T-helper 9 cell (primary cell): ENCODE results near the gene PNPLA5.

Experiments
- DNase-seq: peaks from one replicate; pipeline ENCODE4 v3.0.0-alpha.2; 2020

The PNPLA5 gene

DNA sequence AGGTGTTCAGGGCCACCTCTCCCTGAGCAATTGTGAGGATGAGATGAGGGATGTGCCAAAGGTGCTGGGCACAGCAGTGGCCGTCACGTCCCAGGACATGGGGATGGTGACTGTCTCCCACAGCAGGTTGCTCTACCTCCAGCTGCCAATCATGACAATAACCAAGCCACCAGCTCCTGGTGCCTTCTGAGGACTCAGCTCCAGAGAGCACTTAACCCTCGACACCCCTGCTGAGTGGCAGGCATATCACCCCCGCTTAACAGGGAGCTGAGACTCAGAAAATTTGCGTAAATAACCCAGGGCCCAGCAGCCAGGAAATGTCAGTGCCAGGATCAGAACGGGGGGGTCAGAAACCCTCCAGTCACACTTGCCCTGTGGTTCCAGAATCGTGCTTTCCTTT, 8.4 kb upstream of the PNPLA5 start:
- DNase-seq, result no peak

DNA sequence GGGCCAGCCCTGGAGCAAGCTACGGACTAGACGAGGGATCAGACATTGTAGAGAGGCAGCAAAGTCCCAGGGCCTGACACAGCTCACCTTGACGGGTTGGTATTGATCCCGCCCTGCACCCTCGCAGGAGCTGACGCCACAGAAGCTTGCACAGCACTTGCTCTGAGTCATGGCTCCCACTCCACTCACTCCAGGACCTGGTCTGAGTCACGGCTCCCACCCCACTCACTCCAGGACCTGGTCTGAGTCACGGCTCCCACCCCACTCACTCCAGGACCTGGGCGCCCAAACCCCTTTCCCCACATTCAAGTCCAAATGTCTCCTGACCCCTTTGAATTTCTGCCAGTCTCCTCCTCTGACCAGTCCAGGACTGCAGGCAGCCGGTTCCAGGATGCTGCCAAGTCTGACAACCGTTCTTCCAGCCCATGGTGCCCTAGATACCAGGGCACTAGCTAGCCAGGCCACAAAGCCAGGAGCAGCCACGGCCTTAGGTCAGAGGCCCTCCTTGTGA, 6.0 kb upstream of the PNPLA5 start:
- no peak for DNase-seq

DNA sequence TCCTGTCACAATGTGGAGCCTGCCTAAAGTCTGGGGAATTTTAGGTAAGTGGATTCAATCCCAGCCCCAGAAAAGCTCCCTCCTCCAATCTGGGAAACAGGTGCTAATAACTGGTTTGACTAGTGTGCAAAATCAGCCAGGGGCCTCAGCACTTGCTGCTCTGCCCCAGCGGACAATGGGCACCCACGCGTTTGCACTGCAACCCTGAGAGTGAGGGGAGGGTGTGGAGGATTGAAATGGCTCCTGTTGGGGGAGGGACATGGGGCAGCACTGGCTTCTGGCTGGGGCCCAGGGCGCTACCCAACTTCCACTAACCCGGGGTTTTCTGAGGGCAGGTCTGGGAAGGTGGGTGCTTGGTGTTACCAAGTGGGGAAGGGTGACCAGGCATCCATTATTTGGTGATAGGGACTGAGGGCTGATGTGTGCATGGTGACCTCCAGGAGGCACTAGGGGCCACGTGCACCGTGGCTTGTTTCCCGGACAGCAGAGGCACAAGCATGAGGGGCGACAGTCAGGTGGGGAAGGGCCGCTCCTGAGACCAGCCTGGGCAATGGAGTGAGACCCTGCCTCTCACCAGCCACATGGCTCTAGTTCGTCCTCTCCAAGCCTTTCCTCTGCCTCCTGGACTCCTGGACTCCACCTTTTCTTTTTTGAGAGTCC, 4.3 kb upstream of the PNPLA5 start:
- DNase-seq, result no peak

DNA sequence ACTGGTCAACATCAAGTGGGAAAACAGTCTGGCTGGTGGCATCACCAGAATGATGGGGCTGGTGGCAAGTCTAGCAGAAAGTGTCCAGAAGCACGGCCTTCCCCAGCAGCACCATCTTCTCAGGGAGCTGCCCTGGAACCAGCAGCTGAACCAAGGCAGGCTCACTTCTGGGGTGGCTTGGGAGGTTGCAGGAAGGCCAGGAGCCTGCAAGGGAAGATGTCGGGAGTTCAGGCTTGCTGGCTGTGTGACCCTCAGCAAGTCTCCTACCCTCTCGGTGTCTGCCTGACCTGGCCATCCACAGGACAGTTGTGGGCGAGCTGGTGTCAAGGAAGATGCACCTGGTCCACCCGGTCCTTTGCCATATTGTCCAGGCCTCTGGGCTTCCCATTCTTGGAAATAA, 2.3 kb upstream of the PNPLA5 start:
- no peak for DNase-seq

DNA sequence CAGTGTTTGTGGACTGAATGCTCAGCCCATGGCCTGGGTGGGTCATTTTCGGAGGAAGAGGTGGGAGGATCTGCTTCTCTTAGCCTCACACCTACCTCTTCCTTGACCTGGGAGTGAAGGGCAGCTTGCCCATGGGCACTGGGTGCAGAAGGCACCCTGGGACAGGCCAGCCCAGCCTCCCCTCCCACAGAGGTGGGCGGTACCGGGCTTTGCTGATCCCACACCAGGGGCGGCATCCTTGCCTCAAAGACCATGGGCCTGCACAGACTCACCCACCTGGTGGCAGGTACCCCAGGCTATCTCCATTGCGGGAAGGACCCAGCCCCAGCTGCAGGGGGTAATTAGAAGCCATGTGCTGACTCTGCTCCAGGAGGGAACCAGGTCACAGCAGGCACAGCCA, 1.5 kb upstream of the PNPLA5 start:
- DNase-seq, result no peak

DNA sequence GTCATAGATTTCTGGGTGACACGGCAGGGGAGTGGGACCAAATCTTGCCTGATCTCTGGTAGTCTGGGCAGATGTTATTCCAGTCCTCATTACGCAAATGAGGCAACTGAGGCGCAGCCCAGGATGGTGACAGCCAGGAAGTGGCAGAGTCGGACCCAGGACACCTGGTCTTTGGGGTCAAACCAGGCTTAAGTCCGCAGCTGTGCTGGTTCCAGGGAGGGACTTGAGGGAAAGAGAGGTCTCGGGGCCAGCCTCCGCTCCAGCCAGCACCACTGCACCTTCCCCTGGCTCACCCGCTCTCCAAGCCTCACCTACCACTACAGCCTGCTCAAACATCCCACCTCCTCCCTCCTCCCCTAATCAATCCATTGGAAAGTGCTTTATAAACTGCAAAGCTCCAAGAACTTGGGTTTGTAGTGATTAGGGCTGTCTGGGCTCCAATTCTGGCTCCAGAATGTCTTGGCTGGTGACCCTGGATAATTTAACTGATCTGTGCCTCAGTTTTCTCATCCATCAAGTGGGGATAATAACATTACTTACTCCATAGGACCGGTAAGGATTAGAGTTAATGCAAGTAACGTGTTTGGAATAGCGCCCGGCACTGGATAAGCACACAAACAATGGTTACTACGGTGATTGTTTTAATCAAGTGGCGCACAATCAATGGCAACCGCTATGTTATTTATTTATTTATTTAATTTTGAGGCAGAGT, 526 bp upstream of the PNPLA5 start:
- DNase-seq, result no peak

DNA sequence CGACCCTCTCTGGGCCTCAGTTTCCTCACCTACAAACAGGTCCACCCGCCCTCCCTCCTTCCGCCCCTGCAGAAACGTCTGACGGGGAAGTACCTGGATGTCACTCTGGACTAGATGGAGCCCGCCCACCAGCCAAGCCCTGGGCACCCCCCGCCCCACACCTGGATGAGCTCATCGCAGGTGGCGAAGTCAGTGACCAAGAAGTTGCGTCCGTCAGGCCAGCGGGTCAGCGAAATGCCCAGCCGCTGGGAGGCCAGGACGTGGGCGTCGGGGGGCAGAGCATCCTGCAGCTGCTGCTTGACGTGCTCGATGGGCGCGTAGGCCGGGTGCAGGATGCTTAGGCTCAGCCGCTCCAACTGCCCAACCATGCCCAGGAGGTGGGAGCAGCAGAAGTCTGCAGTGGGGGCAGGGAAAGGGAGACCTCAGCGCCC, 897 bp downstream of the PNPLA5 start:
- DNase-seq, result no peak

DNA sequence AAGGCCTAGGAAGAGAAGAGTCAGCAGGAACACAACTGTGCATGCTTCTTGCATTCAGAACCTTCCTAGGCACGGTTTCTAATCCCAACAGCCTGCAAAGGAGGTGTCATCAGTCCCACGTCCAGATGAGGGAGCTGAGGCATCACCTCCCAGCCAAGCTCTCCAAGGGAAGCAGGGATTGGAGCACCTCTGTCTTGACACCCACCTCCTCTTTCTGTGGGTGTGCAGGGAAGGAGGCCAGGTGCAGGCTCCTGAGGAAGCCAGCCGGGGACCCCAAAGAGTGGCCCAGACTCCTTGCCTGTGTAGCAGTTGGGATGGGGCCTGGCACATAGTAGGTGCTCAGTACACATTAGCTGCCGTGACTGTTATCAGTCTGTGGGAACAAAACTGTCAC, 2.0 kb downstream of the PNPLA5 start:
- DNase-seq, result no peak

DNA sequence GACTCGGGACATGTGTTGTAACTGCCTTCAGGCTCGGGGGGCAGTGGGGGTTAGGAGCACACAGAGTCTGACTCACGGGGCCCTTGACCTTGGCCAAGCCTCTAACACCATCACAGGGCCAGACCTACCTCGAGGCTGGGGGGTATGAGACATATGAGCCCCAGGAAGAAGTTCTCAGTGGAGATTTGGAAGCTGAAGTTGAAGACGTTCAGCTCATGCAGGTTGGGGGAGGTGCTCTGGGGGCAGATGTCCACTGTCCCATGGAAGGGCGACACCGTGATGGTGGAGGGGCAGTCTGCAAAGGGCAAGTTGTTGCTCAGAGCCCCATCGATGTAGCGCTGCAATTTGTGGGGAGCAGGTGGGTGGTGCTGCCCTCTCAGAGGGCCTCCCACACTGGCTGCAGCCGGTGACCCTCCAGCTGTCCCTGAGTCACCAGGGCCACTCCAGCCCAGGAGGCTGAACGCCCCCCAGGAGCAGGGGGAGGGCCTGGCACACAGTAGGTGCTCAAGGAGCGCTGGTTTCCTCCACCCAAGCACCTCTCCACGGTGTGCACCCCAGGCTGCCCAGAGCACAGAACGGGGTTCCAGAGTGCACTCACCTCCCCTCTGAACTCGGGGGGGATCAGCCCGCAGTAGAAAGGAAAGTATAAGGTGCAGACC, 2.5 kb downstream of the PNPLA5 start:
- no peak for DNase-seq

DNA sequence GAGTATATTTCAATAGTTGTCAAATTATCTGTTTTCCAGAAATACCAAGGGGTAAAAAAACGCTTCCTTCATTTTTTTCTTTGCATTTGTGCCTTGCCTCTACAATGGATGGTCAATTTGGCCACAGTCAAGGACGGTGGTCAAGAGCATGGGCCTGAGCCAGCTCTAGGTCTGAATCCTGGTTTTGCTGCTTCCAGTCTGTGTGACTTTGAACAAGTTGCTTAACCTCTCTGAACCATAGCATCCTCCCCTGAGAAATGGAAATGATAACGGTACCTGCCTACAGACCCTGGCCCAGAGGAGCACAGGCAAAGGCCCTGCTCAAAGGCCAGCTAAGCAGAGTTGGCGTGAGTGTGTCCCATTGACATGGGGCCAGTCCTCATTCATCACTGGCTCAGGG, 3.1 kb downstream of the PNPLA5 start:
- no peak for DNase-seq

DNA sequence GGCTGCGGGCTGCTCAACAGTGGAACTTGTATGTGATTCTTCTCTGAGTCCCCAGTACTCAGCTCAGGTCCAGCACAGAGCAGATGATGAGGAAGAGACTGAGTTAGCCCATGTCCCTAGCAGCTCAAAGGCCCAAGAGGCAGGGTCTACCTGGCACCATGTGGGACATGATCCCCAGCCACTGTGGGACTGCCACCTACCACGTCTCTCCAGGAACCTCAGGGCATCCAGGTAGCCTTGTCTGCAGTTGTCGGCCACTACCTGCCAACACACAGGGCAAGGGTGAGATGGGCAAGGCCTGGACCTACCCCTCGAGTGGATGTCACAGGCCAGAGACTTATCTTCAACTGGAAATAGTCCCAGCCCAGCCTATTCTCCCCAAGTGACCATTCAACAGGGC, 4.4 kb downstream of the PNPLA5 start:
- DNase-seq, result no peak

DNA sequence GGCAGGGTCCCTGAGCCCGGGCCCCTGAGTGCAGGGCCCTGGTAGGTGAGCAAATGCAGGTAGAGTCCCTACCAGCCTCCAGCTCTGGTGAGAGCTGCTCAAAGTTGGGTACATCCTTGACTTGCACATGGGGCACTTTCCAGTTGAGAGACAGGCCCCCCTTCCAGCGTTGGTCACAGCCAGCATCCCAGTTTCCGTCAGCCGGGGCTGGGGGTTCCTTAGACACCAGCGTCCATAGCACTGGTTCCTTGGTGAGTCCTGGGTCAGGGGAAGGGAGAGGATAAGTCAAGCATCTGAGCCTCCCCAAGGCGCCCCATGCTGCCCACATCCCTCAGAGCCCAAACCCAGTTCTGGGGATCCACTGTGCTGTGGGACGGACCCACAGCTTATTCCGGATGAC, 5.6 kb downstream of the PNPLA5 start:
- no peak for DNase-seq

DNA sequence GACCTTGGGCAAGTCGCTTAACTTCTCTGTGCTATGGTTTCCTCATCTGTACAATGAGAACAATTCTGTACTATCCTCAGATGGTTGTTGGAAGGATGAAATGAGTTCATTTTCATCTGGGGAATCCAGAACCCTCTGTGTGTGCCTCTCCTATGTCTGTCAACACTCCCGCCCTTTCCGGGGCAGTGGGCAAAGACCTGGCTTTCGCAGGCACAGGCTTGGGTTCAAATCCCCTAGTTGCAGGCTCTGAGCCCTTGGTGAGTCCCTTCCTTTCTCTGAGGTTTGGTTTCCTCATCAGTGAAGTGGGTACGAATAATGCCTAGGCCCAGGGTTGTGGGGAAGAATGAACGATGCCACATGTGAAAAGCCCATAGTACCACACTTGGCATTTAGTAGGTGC, 6.0 kb downstream of the PNPLA5 start:
- DNase-seq, result no peak

DNA sequence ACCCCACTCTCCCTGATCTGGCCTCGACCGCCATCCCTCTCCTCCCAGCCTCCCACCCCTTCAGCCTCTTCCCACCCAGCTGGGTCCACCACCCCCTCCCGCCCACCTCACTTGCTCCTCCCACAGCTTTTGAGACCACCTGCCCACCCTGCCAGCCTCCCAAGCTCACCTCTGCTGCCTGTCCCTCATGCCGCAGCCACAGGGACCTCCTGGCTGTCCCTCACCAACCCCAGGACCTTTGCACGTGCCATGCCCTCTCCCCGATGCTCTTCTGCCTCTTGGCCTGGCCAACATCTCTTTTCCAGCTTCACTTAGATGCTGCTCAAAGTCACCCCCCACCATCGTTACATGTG, 6.5 kb downstream of the PNPLA5 start:
- no peak for DNase-seq

DNA sequence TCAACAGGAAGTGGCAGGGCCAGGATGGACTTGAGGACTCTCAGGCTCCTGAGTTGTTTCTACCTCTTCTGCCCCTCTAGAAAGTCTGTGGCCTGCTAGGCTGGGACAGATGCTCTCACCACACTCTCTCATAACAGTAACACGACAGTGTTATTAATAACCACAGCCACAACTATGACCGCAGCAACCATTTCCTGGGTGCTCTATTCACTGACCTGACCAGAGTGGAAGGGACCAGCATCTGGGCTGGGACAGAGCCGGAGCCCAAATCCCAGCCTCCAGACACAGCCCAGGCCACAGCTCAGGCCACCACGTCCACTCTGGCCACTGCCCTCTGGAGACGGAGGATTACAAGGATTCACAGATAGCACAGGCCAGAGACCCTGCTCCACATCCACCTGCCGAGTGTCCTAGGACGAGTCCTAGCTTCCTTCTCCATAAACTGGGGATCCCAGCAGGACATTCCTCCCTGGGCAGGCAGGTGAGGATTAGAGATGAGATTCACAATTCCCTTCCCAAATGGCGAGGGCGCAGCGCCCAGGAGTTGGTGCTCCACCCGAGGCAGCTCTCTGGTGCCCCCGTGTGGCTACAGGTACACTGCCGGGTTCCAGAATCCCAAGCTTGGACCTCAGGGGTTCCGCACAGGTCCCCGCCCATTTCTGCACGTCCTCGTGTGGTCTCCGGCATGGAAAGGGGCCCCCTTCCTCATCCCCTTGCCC, 7.1 kb downstream of the PNPLA5 start:
- DNase-seq, result peak; percentile 29

DNA sequence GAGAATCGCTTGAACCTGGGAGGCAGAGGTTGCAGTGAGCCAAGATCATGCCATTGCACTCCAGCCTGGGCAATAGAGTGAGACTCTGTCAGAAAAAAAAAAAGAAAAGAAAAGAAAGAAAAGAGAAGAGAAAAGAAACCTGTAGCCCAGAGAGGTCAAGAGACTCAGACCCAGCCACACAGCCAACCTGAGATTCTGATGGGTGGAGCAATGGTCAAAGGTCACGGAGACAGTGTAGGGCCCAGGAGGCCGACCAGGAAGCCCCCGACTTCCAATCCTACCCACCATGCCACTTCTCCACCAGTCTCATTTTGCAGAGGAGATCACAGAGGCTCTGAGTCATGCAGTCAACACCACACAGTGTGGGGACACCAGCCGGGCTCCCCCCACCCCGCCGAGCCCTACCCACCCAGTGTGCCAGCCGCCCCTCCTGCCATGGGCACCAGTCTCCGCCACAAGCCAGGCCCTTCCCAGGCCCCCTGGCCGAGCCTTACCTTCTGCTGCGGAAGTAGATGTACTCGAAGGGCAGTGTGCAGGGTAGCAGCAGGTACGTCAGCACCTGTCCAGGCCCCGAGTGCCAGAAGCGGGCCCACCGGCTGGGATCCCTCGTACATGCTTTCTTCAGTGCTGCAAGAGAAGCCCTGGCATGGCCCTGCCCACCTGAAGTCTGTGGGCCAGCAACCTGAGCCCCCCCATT, 7.9 kb downstream of the PNPLA5 start:
- no peak for DNase-seq

DNA sequence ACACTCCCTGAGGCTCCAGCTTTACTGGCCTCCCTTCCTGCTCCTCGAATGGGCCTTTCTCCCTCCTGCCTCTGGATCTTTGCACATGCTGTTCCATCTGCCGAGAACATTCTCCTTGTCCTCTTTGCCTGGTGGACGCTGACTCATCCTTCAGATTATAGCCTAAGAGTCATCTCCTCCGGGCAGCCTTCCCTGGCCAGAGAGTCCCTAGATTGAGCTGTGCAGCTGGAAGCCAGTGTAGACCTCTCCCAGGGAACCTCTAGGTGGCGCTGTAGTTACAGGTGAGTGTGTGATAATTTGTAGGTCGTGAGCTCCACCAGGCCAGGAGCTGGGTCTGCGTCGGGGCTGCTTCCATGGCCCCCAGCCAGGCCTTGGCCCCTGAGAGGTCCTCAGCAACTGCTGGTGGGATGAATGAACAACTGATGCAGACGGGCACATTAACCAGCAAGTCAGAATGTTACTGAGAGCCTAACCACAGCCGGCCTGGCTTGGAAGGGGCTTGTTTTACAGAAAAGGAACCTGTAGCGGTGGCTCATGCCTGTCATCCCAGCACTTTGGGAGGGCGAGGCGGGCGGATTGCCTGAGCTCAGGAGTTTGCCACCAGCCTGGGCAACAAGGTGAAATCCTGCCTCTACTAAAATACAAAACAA, 8.7 kb downstream of the PNPLA5 start:
- DNase-seq, result peak; percentile 23

DNA sequence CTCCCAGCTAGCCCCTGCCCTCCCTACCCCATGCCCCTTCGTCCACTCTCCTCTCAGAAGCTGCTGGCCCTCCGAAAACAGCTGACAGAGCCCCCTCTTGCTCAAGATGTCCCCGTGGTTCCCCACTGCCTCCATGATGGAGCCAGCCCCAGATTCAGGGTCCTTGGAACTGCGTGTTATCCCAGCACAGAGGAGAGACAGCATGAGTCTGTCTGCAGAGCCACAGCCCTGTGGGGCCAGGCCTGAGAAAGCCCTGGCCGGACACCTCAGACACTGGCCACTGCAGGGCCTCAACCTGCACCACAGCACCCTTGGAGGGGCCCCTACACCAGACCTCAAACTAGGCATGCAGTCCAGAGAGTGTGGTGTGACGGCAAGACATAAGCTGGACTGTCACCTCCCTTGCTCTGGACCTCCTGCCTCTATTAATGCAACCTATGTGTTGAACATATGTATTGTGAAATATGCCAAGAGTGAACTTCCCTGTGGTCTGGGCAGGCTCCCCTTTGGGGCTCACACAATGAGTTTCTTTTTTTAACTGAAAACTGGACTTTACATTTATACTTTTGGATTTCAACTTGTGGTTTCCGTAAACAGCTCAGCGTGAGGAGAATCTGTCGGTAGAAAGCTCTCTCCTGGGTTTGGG, 9.6 kb downstream of the PNPLA5 start:
- no peak for DNase-seq

DNA sequence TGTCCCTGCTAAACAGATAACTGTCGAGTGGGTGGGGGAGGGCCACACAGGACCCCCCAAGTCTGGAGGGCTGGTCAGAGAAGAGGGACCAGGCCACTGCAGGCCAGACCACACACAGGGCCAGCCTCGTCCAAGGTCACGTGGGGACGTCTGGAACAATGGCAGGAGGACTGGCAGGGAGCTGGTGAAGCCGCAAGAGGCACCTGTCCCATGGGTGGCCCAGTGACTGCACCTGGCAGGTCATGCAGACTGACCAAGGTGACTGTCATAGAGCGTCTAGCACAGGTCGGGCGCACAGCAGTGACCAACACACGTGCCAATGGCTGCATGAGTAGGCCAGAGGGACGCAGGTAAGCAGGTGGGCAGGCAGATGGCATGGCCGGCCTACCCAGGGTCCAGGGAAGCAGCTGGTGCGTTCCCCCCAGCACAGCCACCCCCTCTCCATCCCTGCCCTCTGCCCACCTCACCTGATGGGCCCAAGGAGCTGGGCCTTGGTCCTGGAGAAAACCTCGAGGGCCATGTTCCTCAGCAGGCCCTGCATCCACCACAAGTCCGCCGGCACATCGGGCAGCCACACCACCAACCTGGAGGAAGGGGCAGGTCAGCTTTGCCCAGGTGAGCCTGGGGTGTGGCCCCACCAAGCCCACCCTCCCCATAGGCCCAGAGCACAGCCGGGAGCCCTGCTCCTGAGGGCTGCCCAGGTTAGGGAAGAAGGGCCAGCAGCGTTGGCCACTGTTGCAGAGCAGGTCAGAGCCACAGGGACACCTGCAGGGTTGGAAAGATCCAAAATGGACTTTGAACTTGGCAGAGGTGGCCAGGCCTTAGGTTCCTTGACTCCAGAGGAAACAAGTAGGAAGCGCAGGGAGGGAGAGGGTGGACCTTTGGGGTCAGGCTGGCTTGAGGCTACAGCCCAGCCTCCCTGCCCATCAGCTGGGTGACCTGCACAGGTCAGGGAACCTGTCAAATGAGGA, 10.4 kb downstream of the PNPLA5 start:
- no peak for DNase-seq

DNA sequence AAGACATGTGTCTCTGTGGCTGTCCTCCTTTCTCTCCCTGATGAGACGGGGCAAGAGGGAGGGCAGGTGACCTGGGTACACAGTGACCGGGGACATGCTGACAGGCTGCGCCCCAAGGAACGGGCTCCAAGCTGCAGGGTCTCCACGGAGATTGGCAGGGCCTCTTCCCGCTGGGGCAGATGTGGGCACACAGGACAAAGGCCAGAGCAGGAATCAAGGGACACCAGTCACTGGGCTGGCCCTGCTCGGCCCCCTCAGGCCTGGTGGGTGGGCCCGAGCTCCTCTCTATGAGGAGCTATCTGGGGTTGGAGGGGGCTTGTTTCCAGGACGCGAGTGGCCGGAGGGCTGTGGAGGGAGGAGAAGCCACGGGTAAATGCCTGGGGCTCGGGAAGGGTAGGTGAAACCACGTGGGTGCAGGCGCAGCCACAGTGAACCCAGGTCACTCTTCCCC, 11.2 kb downstream of the PNPLA5 start:
- DNase-seq, result no peak
